GM23248 (cell line): ENCODE data around the gene ALCAM. TPM values are rescaled to one million over a fixed set of nuclear protein-coding genes. Genes with fewer than 3 reads are reported as not detected.

Source experiments
- DNase-seq: peaks from one replicate; pipeline ENCODE4 v3.0.0-alpha.2; 2015
- H2AFZ ChIP-seq: fragments of 200-600 bp; sonication (generic); 2 replicates; pipeline ENCODE4 v1.6.1; 2016; ENCODE audit warnings: antibody characterized with exemption
- H3F3A ChIP-seq: fragments of 200-600 bp; sonication (generic); 2 replicates; pipeline ENCODE4 v1.6.1; 2016; ENCODE audit warnings: mild to moderate bottlenecking, antibody characterized with exemption, mixed run types; ENCODE audit not compliant: insufficient read depth
- H3K27ac ChIP-seq: fragments of 200-600 bp; sonication (generic); 2 replicates; pipeline ENCODE4 v1.5.1; 2016; ENCODE audit warnings: mild to moderate bottlenecking
- H3K27me3 ChIP-seq: fragments of 200-600 bp; sonication (generic); replicated peaks from 2 replicates; pipeline ENCODE4 v1.6.1; 2016; ENCODE audit warnings: mild to moderate bottlenecking; ENCODE audit not compliant: insufficient read depth
- H3K36me3 ChIP-seq: fragments of 200-600 bp; sonication (generic); 2 replicates; pipeline ENCODE4 v1.6.1; 2016; ENCODE audit warnings: low read depth, mild to moderate bottlenecking
- H3K4me1 ChIP-seq: fragments of 200-600 bp; sonication (generic); 2 replicates; pipeline ENCODE4 v1.6.1; 2016; ENCODE audit warnings: mild to moderate bottlenecking; ENCODE audit not compliant: insufficient read depth
- H3K4me2 ChIP-seq: fragments of 200-600 bp; sonication (generic); one replicate; pipeline ENCODE4 v1.6.1; 2016; ENCODE audit warnings: mild to moderate bottlenecking; ENCODE audit not compliant: unreplicated experiment
- H3K4me3 ChIP-seq: fragments of 200-600 bp; sonication (generic); 2 replicates; pipeline ENCODE4 v1.5.1; 2016; ENCODE audit warnings: mild to moderate bottlenecking
- H3K79me2 ChIP-seq: fragments of 200-600 bp; sonication (generic); 2 replicates; pipeline ENCODE4 v1.6.1; 2016; ENCODE audit warnings: mild to moderate bottlenecking; ENCODE audit not compliant: insufficient read depth
- H3K9ac ChIP-seq: fragments of 200-600 bp; sonication (generic); 2 replicates; pipeline ENCODE4 v1.6.1; 2016; ENCODE audit warnings: mild to moderate bottlenecking
- H3K9me2 ChIP-seq: fragments of 200-600 bp; sonication (generic); 2 replicates; pipeline ENCODE4 v1.6.1; 2016; ENCODE audit warnings: mixed run types, mild to moderate bottlenecking, moderate library complexity; ENCODE audit not compliant: insufficient read depth
- H3K9me3 ChIP-seq: fragments of 200-600 bp; sonication (generic); one replicate; pipeline ENCODE4 v1.6.1; 2017; ENCODE audit warnings: low read depth
- H4K20me1 ChIP-seq: fragments of 200-600 bp; sonication (generic); 2 replicates; pipeline ENCODE4 v1.6.0; 2016; ENCODE audit not compliant: insufficient read depth
- EZH2 ChIP-seq: fragments of 200-600 bp; sonication (generic); IDR thresholded peaks from 2 replicates; pipeline ENCODE4 v1.6.1; 2018; ENCODE audit warnings: antibody characterized with exemption, mild to moderate bottlenecking; ENCODE audit not compliant: insufficient read depth, poor library complexity, severe bottlenecking
- EZH2phosphoT487 ChIP-seq: fragments of 200-600 bp; sonication (generic); IDR thresholded peaks from 2 replicates; pipeline ENCODE4 v1.6.1; 2018; ENCODE audit warnings: antibody characterized with exemption, moderate library complexity, mild to moderate bottlenecking, low read depth; ENCODE audit not compliant: insufficient read depth
- whole genome bisulfite sequencing, 2 experiments: methylation state at CpG; one replicate each; pipeline ENCODE4 v1.1.6; 2015 to 2017; ENCODE audit warnings: low lambda C conversion rate in 2 of 2, low coverage in 1 of 2; ENCODE audit errors: missing lambda C conversion rate in 2 of 2; 5-methylcytosine and 5-hydroxymethylcytosine counted together
- in situ Hi-C: fragments of 300-500 bp; cut with MboI; formaldehyde crosslinking; loops from 2 replicates; pipeline ENCODE4 v1.15.0; 2020
- polyA plus RNA-seq: library from polyadenylated mRNA; unstranded; fragments of >200 nt; fragmentation: Nextera tagmentation; extraction: Ambion mirVana; gene quantifications from 2 replicates; pipeline ENCODE4 v1.2.1, GENCODE V29; 2016
- total RNA-seq: library from RNA; depleted of rRNA; stranded (reverse); fragments of >200 nt; shearing (Covaris generic); gene quantifications from 2 replicates; pipeline ENCODE4 v1.2.3, GENCODE V29; 2014

Gene ALCAM
- total and polyA plus RNA-seq, 2 experiments from 2014 or later = 88.7 to 208 TPM

DNA sequence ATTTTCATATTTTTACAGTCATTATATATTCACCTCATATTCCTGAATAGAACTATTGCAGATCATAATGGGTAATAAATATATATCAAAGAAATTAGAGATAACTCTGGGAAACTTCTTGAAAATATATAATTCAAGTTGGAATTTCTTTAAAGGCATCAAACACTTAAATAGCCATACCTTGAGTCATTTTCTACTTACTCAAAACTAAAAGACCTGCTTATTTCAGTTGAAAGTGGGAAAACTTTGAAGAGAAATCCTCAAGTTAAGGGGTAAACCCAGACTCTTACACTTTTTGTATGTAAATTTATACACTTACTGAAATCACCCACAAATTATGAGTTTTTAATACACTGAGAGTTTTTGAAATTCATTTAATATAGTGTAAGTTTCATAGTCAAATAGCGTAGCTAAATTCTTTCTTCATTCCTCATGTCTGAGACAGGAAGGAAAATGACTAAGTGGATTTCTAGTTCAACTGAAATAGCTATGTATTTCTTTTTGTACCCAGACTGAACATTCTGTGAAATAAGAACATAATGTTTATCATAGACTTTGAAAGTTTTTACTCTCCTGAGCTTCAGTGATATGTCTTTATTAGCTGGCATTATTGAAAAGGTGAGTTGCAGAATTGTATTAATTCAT lies 4.6 kb upstream of the ALCAM start:
- Histone ChIP-seq H3F3A (peaks cover 68% of the 10 kb centered on the region), H3K36me3 (no peaks in the 10 kb centered on the region), H4K20me1 (no peaks in the 10 kb centered on the region), H2AFZ (peak overlapping the region; percentile 61), H3K4me1 (peaks cover 69% of the 10 kb centered on the region), H3K9ac (peak overlapping the region; percentile 35; the same call in 1 of the 2 replicates), H3K27me3 (no peaks in the 10 kb centered on the region), H3K27ac (peak overlapping the region; percentile 73), H3K4me3 (peak overlapping the region; percentile 56), H3K79me2 (peaks cover 3% of the 10 kb centered on the region), H3K9me3 (no peaks in the 10 kb centered on the region), H3K9me2 (no peaks in the 10 kb centered on the region), H3K4me2 (peak overlapping the region; percentile 83)
- in situ Hi-C loops = loop anchor here (25.0 kb wide), 2 partner anchors 750 to 1075 kb away; no protein-coding TSS in a partner anchor
- TF ChIP-seq EZH2phosphoT487 = no peak
- no peak for TF ChIP-seq EZH2
- WGBS, 2 experiments = 0 to 3% methylated on average over 1 of the region's 1 CpG
- DNase-seq = peak; percentile 76

DNA sequence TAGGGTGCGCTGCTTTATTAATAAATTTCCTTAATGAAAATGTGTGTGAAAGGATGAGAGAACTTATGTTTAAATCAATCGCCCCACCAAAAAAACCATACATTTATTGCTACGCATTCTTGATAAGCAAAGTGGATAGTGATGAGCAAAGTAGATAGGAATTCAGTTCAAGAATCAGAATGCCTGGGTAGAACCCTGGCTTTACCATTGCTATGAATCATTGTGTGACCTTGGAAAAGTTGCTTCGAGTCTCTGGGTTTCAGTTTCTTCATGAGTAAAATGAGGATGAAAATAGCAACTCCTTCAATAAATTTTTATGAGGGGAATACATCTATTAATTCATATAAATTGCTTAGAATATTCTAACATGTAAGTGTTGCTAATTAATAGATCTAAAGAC lies 2.6 kb upstream of the ALCAM start:
- H4K20me1 ChIP-seq = no peaks in the 10 kb centered on the region
- TF ChIP-seq EZH2phosphoT487 = no peak
- no peak for TF ChIP-seq EZH2
- in situ Hi-C loops = loop anchor here (25.0 kb wide), 2 partner anchors 752 to 1077 kb away; no protein-coding TSS in a partner anchor
- no peaks in the 10 kb centered on the region for H3K9me2 ChIP-seq
- DNase-seq = peak; percentile 48
- peak overlapping the region; percentile 81 for H3K4me2 ChIP-seq
- peaks cover 61% of the 10 kb centered on the region for H3K4me1 ChIP-seq
- no peaks in the 10 kb centered on the region for H3K36me3 ChIP-seq
- no peaks in the 10 kb centered on the region for H3K9me3 ChIP-seq
- no peak overlapping the region for H3K27ac ChIP-seq
- no peak overlapping the region for H2AFZ ChIP-seq
- H3K27me3 ChIP-seq = no peaks in the 10 kb centered on the region
- peaks cover 23% of the 10 kb centered on the region for H3K79me2 ChIP-seq
- peak overlapping the region; percentile 32; the same call in 1 of the 2 replicates for H3K4me3 ChIP-seq
- 58 to 63% methylated on average over 4 of the region's 4 CpGs for WGBS, 2 experiments
- H3K9ac ChIP-seq = no peak overlapping the region
- H3F3A ChIP-seq = peaks cover 69% of the 10 kb centered on the region

DNA sequence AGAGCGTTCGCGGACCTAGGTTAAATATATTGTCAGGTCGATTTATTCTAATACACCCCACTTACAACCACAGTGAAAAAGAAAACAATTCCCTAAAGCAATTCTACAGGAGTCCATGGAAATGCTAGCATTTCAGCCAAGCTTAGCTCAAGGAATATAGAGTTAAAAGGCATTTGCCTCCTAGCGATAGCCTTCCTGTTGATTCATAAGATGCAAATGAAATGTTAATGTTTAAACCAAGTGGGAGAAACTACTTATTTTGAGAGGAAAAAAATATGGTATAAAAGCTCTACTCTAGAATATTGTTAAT lies 1.7 kb upstream of the ALCAM start:
- in situ Hi-C loops = loop anchor here (25.0 kb wide), 2 partner anchors 753 to 1078 kb away; no protein-coding TSS in a partner anchor

DNA sequence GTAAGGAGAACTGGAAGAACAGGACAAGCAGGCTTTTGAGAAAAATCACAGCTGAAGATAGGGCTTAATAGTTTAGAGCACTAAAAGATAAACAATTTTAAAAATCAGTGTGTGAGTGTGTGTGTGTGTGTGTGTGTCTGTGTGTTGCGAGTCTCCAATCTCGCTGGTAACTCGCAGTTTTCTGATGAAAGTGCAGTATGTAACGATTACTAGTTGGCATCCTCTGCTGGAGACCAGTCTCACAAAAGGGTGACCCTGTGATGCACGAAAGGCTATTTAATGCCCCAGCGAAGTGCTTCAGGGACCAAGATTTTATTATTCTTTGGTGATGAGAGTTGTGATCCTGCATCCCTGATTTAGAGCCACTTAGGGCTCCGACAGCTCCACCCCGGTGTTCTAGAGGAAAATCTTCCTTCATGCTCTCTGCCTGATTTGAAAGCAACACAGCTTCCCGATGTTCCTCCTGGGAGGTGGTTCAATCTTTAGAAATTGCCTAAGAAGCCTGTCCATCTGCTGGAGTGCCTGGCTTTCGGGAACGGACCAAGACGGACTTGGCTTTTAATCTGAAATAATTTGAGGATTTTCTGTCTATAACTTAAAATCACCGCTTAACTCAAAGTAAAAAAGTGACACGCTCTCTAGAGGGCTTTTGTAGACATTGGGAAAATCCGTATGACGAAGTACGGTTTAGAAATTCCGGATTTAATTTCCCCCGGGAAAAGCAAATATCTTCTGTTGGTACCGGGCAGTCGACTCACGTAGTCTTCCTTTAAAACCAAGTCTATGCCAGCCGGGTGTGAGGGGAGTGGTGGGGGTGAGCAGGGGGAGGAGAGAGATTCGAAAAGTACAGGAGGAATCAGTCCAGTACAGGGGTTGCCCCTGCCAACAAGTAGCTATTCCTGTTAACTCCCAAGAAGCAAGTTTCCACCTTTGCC lies 1.1 kb upstream of the ALCAM start:
- peak; percentile 77 for DNase-seq

More for the DNA sequence above, 1.7 kb upstream of the ALCAM start:
- peaks cover 31% of the 10 kb centered on the region for H3K79me2 ChIP-seq
- 56 to 57% methylated on average over 5 of the region's 5 CpGs for WGBS, 2 experiments
- H3K9me2 ChIP-seq = no peaks in the 10 kb centered on the region
- peaks cover 69% of the 10 kb centered on the region for H3F3A ChIP-seq
- peaks cover 54% of the 10 kb centered on the region for H3K4me1 ChIP-seq
- H4K20me1 ChIP-seq = no peaks in the 10 kb centered on the region
- H3K4me3 ChIP-seq = peak overlapping the region; percentile 85
- peak overlapping the region; percentile 76 for H3K9ac ChIP-seq
- TF ChIP-seq EZH2 (no peak), EZH2phosphoT487 (no peak)
- H3K4me2 ChIP-seq = peak overlapping the region; percentile 81
- H3K9me3 ChIP-seq = no peaks in the 10 kb centered on the region
- H3K27ac ChIP-seq = peak overlapping the region; percentile 74
- H2AFZ ChIP-seq = peak overlapping the region; percentile 85
- DNase-seq = peak; percentile 42
- no peaks in the 10 kb centered on the region for H3K36me3 ChIP-seq
- H3K27me3 ChIP-seq = no peaks in the 10 kb centered on the region

More for the DNA sequence above, 1.1 kb upstream of the ALCAM start:
- no peak for TF ChIP-seq EZH2
- no peak for TF ChIP-seq EZH2phosphoT487
- peak overlapping the region; percentile 76 for H3K9ac ChIP-seq
- no peaks in the 10 kb centered on the region for H3K27me3 ChIP-seq
- peak overlapping the region; percentile 74 for H3K27ac ChIP-seq
- H3F3A ChIP-seq = peaks cover 69% of the 10 kb centered on the region
- no peaks in the 10 kb centered on the region for H3K9me2 ChIP-seq
- no peaks in the 10 kb centered on the region for H3K36me3 ChIP-seq
- H3K9me3 ChIP-seq = no peaks in the 10 kb centered on the region
- in situ Hi-C loops = loop anchor here (25.0 kb wide), 2 partner anchors 753 to 1078 kb away; no protein-coding TSS in a partner anchor
- peaks cover 54% of the 10 kb centered on the region for H3K4me1 ChIP-seq
- no peaks in the 10 kb centered on the region for H4K20me1 ChIP-seq
- H3K79me2 ChIP-seq = peaks cover 37% of the 10 kb centered on the region
- H3K4me2 ChIP-seq = peak overlapping the region; percentile 81
- peak overlapping the region; percentile 85 for H2AFZ ChIP-seq
- WGBS, 2 experiments = 1 to 2% methylated on average over 24 of the region's 24 CpGs
- H3K4me3 ChIP-seq = peak overlapping the region; percentile 85
